Hematopoietic multipotent progenitor cell treated with erythropoietin and hydrocortisone succinate and interleukin-3 and kit ligand, for 6 days (in vitro differentiated cells): ENCODE results near the gene TJP1.

Experiments
- DNase-seq: peaks from one replicate; pipeline ENCODE4 v3.0.0-alpha.2; 2015

TJP1 gene

DNA sequence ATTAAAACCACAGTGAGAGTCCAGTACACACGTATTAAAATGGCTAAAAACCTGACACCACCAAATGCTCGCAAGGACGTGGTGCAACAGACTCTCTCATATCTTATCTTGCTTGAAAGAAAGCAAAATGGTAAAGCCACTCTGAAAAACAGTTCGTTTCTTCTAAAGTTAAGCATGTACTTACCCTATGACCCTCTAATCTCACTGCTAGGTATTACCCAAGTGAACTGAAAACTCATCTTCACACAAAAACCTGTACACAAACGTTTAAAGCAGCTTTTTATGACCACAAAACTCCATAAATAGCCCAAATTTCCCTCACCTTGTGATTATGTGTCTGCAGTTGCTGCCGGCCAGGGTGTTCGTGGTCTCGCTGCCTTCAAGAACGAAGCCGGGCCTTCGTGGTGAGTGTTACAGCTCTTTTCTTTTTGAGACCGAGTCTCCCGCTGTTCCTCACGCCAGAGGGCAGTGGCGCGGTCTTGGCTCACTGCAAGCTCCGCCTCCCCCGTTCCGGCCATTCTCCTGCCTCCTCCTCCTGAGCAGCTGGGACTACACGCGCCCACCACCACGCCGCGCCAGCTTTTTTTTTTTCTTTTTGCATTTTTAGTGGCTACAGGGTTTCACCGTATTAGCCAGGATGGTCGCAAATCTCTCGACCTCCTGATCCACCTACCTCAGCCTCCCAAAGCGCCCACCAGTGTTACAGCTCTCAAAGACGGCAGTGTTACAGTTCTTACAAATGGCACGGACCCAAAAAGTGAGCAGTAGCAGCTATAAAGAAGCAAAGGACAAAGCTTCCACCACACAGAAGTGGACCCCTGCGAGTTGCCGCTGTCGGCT lies 165.4 kb downstream of the TJP1 start:
- no peak for DNase-seq

DNA sequence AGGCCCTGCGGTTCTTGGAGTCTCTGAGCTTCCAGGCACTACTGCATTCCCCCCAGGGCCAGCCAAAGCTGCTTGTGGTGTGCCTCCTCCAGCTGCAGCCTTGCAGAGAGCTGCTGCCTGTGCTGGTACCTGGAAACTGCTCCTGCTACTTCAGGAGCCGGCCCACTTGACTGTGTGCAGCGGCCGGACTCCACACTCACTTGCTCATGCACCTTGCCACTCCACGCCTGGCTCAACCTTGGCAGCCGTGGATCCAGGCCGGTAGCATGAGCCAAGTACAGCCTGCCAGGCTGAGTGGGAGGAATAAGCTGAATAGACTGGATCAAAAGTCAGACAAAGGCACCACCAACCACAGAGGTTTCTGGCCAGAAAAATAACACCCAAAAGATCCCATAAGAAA lies 169.7 kb downstream of the TJP1 start:
- DNase-seq: no peak

DNA sequence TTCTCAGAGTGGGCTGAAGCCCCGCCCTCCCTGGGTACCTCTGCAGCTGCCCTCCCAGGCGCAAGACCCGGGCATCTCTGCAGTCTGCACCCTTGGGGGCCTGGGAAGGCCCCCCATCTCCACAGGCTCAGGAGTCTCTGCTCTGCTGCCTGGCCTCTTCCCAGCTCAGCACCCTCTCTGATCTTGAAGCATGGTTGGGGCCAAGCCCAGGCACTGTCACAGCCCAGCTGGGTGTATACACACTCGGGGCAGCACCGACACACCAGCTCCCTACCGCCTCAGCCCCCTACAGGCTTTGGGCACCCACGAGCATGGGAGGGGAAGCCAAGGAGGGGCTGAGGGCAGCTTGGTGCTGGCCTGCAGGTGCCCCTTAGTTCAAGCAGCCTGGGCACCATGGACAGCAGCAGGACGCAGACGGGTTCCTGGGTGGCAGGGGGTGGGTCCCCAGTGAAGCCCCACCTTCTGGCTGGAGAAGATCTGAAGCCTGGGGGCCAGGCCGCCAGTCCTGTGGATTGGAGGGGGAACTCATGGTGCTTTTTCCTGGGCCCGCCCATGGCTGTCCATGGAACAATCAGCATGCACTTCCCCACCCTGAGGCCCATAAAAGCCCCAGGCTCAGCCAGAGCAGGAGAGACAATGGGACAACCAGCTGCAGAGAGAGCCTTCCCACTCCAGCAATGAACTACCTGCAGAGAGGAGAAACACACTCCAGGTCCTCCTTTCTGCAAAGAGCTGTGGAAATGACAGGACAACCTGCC lies 170.6 kb downstream of the TJP1 start:
- no peak for DNase-seq
